Activated CD8-positive, alpha-beta memory T cell treated with anti-CD3 and anti-CD28 coated beads, Interleukin-2, amount 50 U/mL, for 48 hours (primary cell): ENCODE data around the gene KIF6.
"Not testable (repeated sequence)": the region's sequence is repeated elsewhere in the genome, so short reads cannot be mapped to it uniquely, and the experiment has no call there.

Experiments used
- DNase-seq: peaks from one replicate; pipeline ENCODE4 v3.0.0-alpha.2; 2020

Gene KIF6

DNA sequence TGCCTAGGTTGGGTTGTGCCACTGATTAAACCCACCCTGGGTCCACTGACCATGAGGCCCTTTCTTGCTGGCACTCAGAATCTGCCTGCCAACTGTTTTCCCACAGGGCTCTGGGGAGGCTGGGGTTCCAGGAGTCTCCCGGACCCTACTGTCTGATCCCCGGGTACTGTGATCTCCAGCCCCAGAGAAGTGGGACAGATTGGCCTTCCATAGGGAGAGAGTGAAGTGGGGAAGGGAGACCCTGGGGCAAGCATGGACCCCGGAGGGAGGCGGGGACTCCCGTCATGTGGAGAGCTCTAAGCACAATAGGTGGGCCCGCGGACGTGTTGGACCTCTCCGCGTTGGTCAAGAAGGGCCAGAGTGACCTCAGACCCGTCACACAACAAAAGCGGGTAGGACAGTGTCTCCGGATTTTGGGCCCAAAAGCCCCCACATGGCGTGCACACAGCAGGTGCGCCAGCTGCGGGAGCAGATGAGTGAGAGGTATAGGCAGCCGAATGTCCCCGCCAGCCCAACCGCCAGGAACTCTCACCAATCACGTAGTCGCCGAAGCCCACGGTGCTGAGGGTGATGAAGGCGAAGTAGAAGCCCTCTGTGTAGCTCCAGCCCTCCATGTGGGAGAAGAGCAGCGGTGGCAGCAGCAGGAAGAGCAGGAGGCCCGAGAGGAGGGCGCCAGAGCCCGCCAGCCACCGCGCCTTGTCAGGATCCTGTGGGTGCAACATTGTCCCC is 421.6 kb downstream of the KIF6 start:
- DNase-seq, result no peak

- DNase-seq, result peak; percentile 93
Observed at GRCh38 chr6:39302669-39303424, 422.4 kb downstream of the KIF6 start.

DNA sequence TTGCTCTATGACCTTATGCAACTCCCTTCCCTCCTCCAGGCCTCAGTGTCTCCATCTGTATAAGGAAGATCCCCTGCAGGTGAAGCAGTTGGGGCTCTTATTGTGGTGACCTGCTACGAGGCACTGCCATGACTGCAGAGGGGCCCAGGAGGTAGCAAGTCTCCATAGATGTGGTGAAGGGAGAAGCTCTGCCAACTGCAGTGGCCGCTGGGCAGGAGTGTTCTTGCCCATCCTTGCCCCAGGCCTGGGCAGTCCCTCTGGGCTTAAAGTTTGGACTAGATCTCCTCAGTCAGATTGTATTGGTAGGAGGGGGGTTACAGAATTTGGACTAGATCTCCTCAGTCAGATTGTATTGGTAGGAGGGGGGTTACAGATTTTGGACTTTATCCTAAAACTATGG is 423.2 kb downstream of the KIF6 start:
- DNase-seq, result no peak

DNA sequence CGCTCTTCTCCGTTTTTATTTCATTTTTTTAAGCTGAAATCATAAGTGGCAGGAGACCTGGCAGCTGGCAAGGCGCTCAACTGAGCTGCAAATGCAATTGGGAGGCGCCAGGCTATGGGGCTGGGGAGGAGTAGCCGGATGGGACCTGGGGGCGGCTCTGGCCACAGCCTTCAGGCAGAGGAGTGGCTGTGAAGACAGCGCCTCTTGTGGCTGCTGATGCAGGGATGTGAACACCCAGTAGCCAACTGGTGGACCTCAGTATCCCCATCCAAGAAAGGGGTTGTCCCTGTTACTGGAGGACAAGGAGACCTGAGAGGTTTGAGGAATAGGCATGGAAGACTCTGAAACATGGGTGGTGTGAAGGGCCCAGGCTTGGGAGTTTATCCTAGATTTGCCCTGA is 423.6 kb downstream of the KIF6 start:
- DNase-seq, result no peak

DNA sequence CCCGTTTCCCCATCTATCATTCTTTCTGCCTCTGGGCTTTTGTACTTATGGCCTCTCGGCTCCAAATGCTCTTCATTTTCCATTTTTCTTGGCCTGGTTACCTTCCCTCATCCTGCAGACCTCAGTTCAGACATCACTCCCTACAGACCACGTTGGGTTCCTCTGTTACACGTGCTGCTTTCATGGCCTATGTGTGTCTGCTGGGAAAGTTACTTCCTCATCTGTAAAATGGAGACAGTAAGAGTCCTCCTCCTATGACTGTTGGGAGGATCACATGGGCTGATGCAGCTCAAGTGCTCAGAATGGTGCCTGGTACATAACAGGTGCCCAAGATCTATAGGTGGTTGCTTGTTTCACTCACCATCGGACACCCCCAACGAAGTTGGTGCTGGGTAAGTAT is 424.5 kb downstream of the KIF6 start:
- no peak for DNase-seq

DNA sequence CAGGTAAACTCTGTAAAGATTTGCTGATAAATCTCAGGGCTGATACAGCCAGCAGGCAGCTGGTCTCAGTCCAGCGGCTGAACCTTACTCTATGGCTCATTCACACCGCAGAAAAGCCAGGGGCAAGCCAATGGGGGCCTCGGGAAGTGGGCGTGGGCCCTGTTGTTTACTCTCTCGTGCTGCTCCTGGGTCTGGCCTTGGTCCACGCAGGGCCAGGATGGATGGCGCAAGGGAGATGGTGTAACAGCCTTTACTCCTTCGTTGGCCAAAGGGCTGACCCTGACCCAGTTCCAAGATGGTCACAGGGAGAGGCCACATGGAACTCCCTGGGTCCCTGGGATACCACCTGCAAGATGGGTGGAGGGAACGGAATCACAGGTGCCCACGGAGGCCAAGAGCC is 427.1 kb downstream of the KIF6 start:
- no peak for DNase-seq

GRCh38 chr6:39296745-39297640 is 428.2 kb downstream of the KIF6 start:
- DNase-seq, result no peak

DNA sequence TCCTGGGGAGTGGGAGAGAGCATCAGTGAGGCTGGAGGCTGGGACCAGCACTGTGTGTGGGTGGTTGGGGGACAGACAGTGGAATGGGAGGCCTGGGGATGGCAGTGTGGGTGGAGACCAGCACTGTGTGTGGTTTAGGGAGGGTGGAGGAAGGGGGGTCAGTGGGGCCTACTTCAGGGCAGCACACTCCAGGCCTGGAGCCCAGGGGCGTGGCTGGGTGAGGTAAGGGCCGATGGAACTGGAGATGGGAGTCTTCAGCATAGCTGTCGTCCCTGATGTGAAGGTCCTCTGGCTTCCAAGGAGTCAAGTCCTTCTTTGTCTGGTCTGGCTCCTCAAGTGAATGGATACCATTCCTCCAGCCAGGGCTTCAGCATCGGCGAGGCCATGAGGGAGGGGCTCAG is 429.6 kb downstream of the KIF6 start:
- DNase-seq, result no peak

- no peak for DNase-seq
Observed at GRCh38 chr6:39294899-39295298, 430.3 kb downstream of the KIF6 start.

GRCh38 chr6:39294133-39294532 is 431.1 kb downstream of the KIF6 start:
- no peak for DNase-seq

- no peak for DNase-seq
Observed at GRCh38 chr6:39292637-39293036, 432.6 kb downstream of the KIF6 start.

- no peak for DNase-seq
Observed at GRCh38 chr6:39289490-39289889, 435.7 kb downstream of the KIF6 start.

- DNase-seq, result no peak
Observed at GRCh38 chr6:39287601-39288000, 437.6 kb downstream of the KIF6 start.

- DNase-seq, result not testable (repeated sequence)
Observed at GRCh38 chr6:39286596-39286995, 438.6 kb downstream of the KIF6 start.

- no peak for DNase-seq
Observed at GRCh38 chr6:39282774-39283173, 442.4 kb downstream of the KIF6 start.

DNA sequence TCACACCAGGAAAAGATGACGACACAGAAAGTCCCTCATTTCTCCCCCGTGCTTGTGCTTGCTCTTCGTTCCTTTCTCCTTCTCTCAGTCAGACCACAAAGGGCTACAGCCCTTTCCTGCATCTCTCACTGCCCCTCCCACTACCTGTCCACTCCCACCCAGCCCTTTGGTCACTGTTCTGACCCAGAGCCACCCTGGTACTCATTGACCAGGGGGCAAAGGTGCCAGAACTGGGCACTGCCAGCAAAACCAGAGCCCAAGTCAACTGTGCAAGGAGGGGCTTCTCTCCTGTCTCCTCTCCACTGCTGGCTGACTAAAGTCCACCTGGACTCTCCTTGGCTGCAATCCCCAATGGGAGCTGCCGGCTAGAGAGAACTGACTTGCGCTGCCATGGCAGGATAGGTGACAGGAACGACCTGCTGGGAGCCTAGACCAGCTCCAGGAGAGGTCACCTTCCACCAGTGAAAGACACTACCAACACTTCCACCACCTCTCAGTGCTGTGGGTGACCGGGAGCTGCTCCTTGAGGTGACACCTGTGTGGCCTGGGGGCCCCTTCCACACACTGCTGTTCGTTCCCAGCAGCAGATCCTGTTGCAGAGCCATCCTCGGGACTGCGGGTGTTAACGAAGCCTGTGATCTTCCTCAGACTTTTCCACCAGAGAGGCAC is 443.8 kb downstream of the KIF6 start:
- DNase-seq, result no peak

DNA sequence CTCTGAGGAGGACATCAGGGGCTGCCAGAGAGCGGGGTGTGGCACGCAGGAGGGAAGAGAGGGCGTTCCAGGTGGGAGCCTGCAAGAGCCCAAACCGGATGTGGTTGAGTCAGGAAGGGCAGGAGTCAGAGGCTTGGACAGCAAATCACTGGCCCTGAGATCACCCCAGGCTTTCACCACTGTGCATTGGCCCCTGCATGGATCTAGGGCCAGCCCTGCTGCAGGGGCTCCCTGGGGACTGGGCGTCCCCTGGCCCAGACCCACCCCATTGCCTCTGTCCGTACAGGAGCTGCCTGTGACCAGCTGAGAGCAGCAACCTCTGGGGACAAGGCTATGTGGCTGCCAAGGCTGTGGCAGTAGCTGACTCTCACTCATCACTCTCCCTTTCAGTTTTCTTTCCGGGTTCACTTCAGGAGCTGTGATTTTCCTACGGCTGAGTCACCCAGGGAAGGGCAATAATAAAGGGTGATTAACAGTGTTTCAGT is 444.9 kb downstream of the KIF6 start:
- no peak for DNase-seq
